Thoracic aorta (tissue), 2 donors: Measurements from ENCODE around the gene CDC14B. TPM values are rescaled to one million over a fixed set of nuclear protein-coding genes. Genes with fewer than 3 reads are reported as not detected.
A peak's percentile ranks its signal among the peaks of the same experiment; 100 is the strongest.

ENCODE experiments used
- ATAC-seq: fragments of 150-250 bp; one replicate; pipeline ENCODE4 v1.8.0; 2017; ENCODE audit warnings: low read depth; ENCODE audit not compliant: insufficient number of reproducible peaks, low FRiP score
- DNase-seq: peaks from one replicate; pipeline ENCODE4 v3.0.0-alpha.2; 2020; ENCODE audit warnings: low spot score
- H3K27ac ChIP-seq, 2 donors: fragments of 200-600 bp; sonication (generic); 1 replicate in 1 of 2; 2 replicates in 1 of 2; pipeline ENCODE4 v1.5.1; 2016; ENCODE audit warnings: mild to moderate bottlenecking in 2 of 2, moderate library complexity in 2 of 2
- H3K27me3 ChIP-seq: fragments of 200-600 bp; sonication (generic); replicated peaks from 2 replicates; pipeline ENCODE4 v1.6.0; 2016; ENCODE audit warnings: mild to moderate bottlenecking; ENCODE audit not compliant: insufficient read depth
- H3K36me3 ChIP-seq: fragments of 200-600 bp; sonication (generic); one replicate; pipeline ENCODE4 v1.5.1; 2016
- H3K4me1 ChIP-seq, 2 donors: fragments of 200-600 bp; sonication (generic); 1 replicate in 1 of 2; 2 replicates in 1 of 2; pipeline versions ENCODE4 v1.5.1 to v1.6.0; 2016; ENCODE audit warnings: low read depth in 2 of 2, mild to moderate bottlenecking in 1 of 2; ENCODE audit not compliant: control insufficient read depth in 1 of 2
- H3K4me3 ChIP-seq: fragments of 200-600 bp; sonication (generic); 2 replicates; pipeline ENCODE4 v1.5.1; 2016; ENCODE audit warnings: mild to moderate bottlenecking
- H3K9me3 ChIP-seq: fragments of 200-600 bp; sonication (generic); 2 replicates; pipeline ENCODE4 v1.5.1; 2016
- CTCF ChIP-seq: fragments of 200-600 bp; sonication (generic); IDR thresholded peaks from one replicate; pipeline ENCODE4 v1.5.1; 2019; ENCODE audit warnings: antibody characterized with exemption
- total RNA-seq, 2 donors: library from RNA; depleted of rRNA; stranded (reverse); fragments of >200 nt; gene quantifications; one replicate each; pipeline versions ENCODE4 v1.1.0 to v1.2.3, GENCODE V29; 2016

Gene CDC14B
- total RNA-seq, 2 donors from 2014 or later, result 25.7 to 39.5 TPM

DNA sequence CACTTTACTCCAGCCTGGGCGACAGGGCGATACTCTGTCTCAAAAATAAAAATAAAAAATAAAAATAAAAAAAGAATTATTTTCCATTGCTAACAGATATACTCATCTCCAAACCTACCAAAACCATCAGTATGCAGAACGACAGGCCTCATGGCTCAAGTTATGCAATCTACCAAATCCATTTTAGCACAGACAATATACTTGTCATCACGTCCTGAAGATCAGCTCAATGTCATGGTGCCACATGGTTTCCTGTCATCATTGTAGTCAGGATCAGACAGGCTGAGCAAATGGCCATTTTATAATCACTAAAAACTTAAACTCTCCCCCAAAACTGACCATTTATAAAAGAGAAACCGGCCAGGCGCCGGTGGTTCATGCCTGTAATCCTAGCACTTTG is 100.5 kb downstream of the CDC14B start:
- Histone ChIP-seq H3K4me1 (peaks cover 25 to 70% of the 10 kb centered on the region in 2 donors), H3K27ac (peak overlapping the region; percentile 34 to 73)

GRCh38 chr9:96515621-96516470 is 103.8 kb downstream of the CDC14B start:
- H3K9me3 ChIP-seq, result no peaks in the 10 kb centered on the region
- H3K27me3 ChIP-seq, result no peaks in the 10 kb centered on the region
- ATAC-seq, result no peak
- H3K4me1 ChIP-seq, result peaks cover 24 to 55% of the 10 kb centered on the region in 2 donors
- H3K4me3 ChIP-seq, result peak overlapping the region; percentile 22
- H3K36me3 ChIP-seq, result no peaks in the 10 kb centered on the region
- no peak for DNase-seq
- no peak for TF ChIP-seq CTCF
- H3K27ac ChIP-seq, result peak overlapping the region; percentile 56 to 76

More for the DNA sequence above, 100.5 kb downstream of the CDC14B start:
- DNase-seq, result no peak
- no peak for TF ChIP-seq CTCF
- Histone ChIP-seq H3K9me3 (no peaks in the 10 kb centered on the region), H3K27me3 (no peaks in the 10 kb centered on the region), H3K4me3 (no peak overlapping the region), H3K36me3 (no peaks in the 10 kb centered on the region)
- no peak for ATAC-seq

GRCh38 chr9:96514800-96515158 is 104.9 kb downstream of the CDC14B start:
- no peak for DNase-seq
- Histone ChIP-seq H3K4me1 (peaks cover 21 to 52% of the 10 kb centered on the region in 2 donors), H3K27ac (peak overlapping the region; percentile 56 to 76), H3K4me3 (peak overlapping the region; percentile 22), H3K9me3 (no peaks in the 10 kb centered on the region), H3K36me3 (no peaks in the 10 kb centered on the region), H3K27me3 (no peaks in the 10 kb centered on the region)
- TF ChIP-seq CTCF, result no peak
- no peak for ATAC-seq

DNA sequence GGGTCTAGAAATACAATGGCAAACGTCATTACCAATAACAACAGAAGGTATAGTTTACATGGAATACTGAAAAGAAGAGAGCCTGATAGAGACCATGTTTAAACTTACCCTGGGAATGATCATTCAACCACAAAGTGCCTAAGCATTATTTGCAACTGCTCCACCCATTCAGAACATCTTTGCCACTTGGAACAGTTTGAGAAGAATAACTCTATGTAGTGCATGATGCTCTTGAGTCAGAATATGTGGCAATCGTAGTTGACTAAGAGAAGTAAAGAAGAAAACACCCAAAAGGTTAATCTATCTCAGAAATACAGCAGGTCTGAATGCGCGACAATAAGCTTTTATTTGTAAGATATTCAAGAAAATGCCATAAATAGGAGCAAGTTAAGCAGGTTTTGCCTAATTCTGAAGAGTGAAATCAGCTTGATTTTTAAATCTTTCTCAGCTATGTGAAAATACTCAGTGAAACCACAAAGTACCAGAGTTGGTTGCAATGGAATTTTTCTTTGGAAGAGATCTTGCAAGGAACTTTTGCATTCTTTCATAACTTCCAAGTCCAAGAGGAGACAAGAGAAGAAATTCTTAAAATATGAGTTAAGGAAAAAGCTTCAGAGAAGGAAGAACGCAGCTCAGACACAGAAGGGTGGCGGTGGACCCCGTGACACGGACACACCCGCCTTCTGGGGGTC is 105.4 kb downstream of the CDC14B start:
- H3K4me3 ChIP-seq, result peak overlapping the region; percentile 22
- peaks cover 22 to 52% of the 10 kb centered on the region in 2 donors for H3K4me1 ChIP-seq
- peak overlapping the region; percentile 56 to 76 for H3K27ac ChIP-seq
- no peak for ATAC-seq
- DNase-seq, result no peak
- H3K36me3 ChIP-seq, result no peaks in the 10 kb centered on the region
- TF ChIP-seq CTCF, result no peak
- no peaks in the 10 kb centered on the region for H3K27me3 ChIP-seq
- no peaks in the 10 kb centered on the region for H3K9me3 ChIP-seq

GRCh38 chr9:96513622-96514021 is 106.0 kb downstream of the CDC14B start:
- ATAC-seq (peak; percentile 14), DNase-seq (no peak)
- Histone ChIP-seq H3K27ac (peak overlapping the region; percentile 56 to 76), H3K27me3 (no peaks in the 10 kb centered on the region), H3K4me3 (no peak overlapping the region), H3K4me1 (peaks cover 28 to 56% of the 10 kb centered on the region in 2 donors), H3K9me3 (no peaks in the 10 kb centered on the region), H3K36me3 (no peaks in the 10 kb centered on the region)
- TF ChIP-seq CTCF, result no peak
